ENCODE results near the gene C19orf67. TPM values are rescaled to one million over a fixed set of nuclear protein-coding genes. Genes with fewer than 3 reads are reported as not detected.

Gene C19orf67
- total RNA-seq, 1 donor from 2014 or later, result 0.54 TPM

DNA sequence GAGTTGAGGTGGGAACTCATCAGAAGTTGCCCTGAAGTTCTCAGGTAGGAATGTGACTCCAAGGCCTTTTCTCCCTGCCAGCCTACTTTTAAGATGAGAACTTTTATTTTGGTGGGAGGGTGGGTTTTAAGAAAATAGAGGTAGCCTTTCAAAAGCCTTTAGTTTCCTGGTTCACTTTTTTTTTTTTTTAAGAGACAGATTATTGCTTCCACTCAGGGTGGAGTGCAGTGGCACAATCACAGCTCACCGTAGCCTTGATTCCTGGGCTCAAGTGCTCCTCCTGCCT lies 3.0 kb downstream of the C19orf67 start:
- TF ChIP-seq, protein P1, sequence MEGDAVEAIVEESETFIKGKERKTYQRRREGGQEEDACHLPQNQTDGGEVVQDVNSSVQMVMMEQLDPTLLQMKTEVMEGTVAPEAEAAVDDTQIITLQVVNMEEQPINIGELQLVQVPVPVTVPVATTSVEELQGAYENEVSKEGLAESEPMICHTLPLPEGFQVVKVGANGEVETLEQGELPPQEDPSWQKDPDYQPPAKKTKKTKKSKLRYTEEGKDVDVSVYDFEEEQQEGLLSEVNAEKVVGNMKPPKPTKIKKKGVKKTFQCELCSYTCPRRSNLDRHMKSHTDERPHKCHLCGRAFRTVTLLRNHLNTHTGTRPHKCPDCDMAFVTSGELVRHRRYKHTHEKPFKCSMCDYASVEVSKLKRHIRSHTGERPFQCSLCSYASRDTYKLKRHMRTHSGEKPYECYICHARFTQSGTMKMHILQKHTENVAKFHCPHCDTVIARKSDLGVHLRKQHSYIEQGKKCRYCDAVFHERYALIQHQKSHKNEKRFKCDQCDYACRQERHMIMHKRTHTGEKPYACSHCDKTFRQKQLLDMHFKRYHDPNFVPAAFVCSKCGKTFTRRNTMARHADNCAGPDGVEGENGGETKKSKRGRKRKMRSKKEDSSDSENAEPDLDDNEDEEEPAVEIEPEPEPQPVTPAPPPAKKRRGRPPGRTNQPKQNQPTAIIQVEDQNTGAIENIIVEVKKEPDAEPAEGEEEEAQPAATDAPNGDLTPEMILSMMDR (IDR thresholded peaks at IDR 0.05), result no peak
- peaks cover 2% of the 10 kb centered on the region for H3K36me3 Mint-ChIP-seq (ENCODE audit: unreplicated experiment)
- peak overlapping the region; percentile 97 for H3K4me3 Mint-ChIP-seq (ENCODE audit: unreplicated experiment)
- H3K27ac Mint-ChIP-seq (ENCODE audit: unreplicated experiment), result no peak overlapping the region
- H3K27me3 Mint-ChIP-seq (ENCODE audit: unreplicated experiment), result no peaks in the 10 kb centered on the region
- H3K4me1 Mint-ChIP-seq (ENCODE audit: unreplicated experiment), result peaks cover 21% of the 10 kb centered on the region
- no peaks in the 10 kb centered on the region for H3K9me3 Mint-ChIP-seq (ENCODE audit: unreplicated experiment)
- DNase-seq (ENCODE audit: extremely low spot score, unreplicated experiment), result no peak

- Mint-ChIP-seq H3K27me3 (ENCODE audit: unreplicated experiment) (no peaks in the 10 kb centered on the region), H3K27ac (ENCODE audit: unreplicated experiment) (peak overlapping the region; percentile 98)
Observed at GRCh38 chr19:14081797-14082674, 3.5 kb downstream of the C19orf67 start.

DNA sequence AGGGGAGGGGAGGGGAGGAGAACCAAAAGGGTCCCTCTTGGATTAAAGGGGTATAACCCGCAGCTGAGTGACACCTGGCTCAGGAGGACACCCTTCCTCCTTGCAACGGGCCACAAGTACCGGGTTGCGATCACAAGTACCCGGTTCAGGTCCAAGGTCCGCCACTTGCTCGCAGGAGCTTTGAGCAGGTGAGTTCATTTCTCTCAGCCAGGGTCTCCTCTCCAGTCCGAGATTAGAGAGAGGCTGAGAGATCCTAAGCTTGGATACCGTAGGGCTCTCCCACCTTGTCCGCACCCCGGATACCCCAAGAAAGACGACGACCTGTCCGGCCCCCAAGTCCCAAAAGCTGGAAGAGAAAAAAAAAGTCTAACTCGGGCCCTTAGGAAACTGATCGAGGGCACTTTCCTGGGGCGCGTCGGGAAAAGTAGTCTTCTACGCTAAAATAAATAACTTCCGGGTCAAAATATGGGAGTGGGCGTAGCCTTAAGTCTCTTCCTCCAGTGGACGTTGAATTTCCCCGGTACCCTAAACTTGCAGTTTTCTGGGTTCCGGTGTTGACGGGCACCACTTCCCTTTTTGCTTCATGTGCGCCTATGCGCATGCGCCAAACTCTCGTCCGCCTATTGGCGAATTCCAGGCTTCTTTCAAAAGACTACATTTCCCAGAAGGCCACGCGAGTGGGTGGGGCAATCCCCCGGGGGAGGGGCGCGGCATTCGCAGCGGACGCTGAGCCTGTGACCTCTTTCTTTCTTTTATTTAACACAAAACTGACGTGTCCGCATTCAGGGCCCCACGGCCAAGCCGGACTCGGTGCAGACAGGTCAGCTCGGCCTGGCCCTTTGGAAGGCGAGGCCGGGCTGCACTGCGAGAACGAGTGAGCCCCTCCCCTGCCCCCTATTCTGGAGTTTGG lies 4.4 kb downstream of the C19orf67 start:
- H3K36me3 Mint-ChIP-seq (ENCODE audit: unreplicated experiment), result no peaks in the 10 kb centered on the region
- TF ChIP-seq, protein P1 (IDR thresholded peaks at IDR 0.05), result no peak
- H3K9me3 Mint-ChIP-seq (ENCODE audit: unreplicated experiment), result no peaks in the 10 kb centered on the region
- H3K27ac Mint-ChIP-seq (ENCODE audit: unreplicated experiment), result peak overlapping the region; percentile 98
- H3K27me3 Mint-ChIP-seq (ENCODE audit: unreplicated experiment), result no peaks in the 10 kb centered on the region
- peak; percentile 99 for DNase-seq (ENCODE audit: extremely low spot score, unreplicated experiment)
- H3K4me1 Mint-ChIP-seq (ENCODE audit: unreplicated experiment), result peaks cover 21% of the 10 kb centered on the region
- peak overlapping the region; percentile 97 for H3K4me3 Mint-ChIP-seq (ENCODE audit: unreplicated experiment)

More at GRCh38 chr19:14081797-14082674, 3.5 kb downstream of the C19orf67 start:
- H3K9me3 Mint-ChIP-seq (ENCODE audit: unreplicated experiment), result no peaks in the 10 kb centered on the region
- DNase-seq (ENCODE audit: extremely low spot score, unreplicated experiment), result no peak
- peak overlapping the region; percentile 97 for H3K4me3 Mint-ChIP-seq (ENCODE audit: unreplicated experiment)
- TF ChIP-seq, protein P1 (IDR thresholded peaks at IDR 0.05), result no peak
- peaks cover 21% of the 10 kb centered on the region for H3K4me1 Mint-ChIP-seq (ENCODE audit: unreplicated experiment)
- H3K36me3 Mint-ChIP-seq (ENCODE audit: unreplicated experiment), result peaks cover 2% of the 10 kb centered on the region

GRCh38 chr19:14078411-14078810 lies 7.2 kb downstream of the C19orf67 start:
- H3K27me3 Mint-ChIP-seq (ENCODE audit: unreplicated experiment), result no peaks in the 10 kb centered on the region
- DNase-seq (ENCODE audit: extremely low spot score, unreplicated experiment), result no peak
- TF ChIP-seq, protein P1 (IDR thresholded peaks at IDR 0.05), result no peak
- no peaks in the 10 kb centered on the region for H3K9me3 Mint-ChIP-seq (ENCODE audit: unreplicated experiment)
- peaks cover 35% of the 10 kb centered on the region for H3K4me1 Mint-ChIP-seq (ENCODE audit: unreplicated experiment)
- no peaks in the 10 kb centered on the region for H3K36me3 Mint-ChIP-seq (ENCODE audit: unreplicated experiment)
- no peak overlapping the region for H3K27ac Mint-ChIP-seq (ENCODE audit: unreplicated experiment)
- no peak overlapping the region for H3K4me3 Mint-ChIP-seq (ENCODE audit: unreplicated experiment)

Data from osteocyte (in vitro differentiated cells).